Activated effector memory CD4-positive, alpha-beta T cell treated with Interleukin-2 at 50 U/mL for 16 hours (primary cell): ENCODE data around the gene TSC22D1.

Experiments used
- DNase-seq: peaks from one replicate; pipeline ENCODE4 v3.0.0-alpha.2; 2020

Gene TSC22D1

DNA sequence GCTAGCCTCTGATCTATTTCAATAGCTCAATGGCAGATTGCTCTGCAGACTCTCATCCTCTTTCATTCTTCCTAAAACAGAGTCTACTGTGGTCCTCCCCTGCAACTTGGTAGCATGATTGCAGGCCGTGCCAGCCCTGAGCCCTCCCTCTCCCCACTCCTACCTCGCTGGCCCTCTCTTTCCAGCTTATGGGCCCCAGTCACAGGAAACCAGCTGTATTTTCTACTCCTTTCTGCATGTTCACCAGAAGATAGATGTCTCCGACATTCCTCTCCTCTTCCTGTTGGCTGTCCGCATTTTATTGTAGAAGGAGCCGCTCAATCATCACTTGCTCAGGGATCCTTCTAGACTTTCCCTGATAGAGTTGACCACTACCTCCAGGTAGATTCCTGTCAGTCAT is 152.3 kb downstream of the TSC22D1 start:
- DNase-seq, result no peak

DNA sequence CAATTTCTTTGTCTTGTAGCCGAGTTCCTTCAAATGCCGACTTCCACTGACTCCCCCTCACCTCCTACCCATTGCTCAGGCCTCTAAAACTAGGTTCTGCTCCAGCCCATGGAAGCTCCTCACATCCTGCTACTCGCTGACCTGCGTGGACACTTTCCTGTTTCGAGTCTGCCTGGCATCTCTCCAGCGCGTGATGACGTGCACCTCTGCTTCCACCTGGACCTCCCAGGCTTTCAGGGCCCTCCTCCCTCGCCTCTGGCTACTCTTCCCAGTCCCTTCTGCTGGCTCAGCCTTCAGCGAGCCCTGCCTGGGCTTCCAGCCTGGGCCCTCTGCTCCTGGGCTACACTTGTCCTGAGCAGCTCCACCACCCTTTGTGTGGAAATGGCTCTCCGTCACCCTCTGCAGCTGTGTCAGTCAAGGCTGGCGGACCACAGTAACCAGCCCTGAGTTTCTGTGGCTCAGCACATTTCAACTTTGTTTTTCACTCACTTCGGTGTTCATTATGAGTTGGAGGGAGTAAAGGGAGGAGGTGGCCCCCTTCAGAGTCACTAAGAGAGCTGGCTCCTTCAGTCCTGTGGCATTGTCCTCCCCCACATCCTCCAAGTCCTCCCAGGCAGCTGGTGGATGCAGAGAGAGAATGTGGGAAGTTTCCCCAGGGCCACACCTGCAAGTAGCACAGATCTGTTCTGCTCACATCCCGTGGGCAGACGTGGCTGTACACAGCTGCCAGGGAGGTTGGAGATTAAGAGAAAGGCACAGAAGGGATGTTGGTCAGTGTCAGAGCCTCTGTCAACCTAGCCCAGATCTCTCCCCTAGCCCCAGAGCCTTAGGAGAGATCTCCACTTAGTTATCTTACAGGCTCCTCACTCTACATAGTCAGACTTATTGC is 153.1 kb downstream of the TSC22D1 start:
- no peak for DNase-seq

DNA sequence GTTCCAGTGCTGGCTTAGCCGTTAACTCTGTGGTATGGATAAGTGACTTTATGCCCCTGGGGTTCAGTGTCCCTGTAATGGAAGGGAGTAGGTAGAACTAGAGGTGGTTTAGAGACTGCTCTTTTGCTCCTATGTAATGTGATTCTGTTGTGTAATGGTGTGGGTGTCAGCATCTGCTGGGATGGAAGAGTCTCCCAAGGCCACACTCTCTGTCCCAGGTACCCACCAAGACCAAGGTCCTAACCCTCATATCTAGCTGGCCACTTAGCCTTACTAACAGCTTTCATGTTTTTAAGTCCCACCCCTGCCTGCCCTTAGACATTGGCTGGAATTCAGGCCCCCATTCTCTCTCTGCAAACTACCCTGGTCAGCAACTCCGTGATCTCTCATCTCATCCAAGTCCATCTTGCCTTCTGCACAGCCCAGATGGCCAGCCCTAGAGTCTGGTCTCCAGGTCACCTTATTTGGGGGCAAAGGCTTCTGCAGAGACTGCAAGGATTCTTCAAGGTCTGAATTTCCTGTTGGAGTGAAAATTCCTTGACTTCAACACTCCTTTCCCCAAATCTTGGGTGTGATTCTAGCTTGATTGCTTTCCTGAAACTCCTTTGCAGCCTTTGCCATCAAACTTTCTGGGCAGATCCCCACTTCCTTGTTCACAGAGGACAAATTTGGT is 154.1 kb downstream of the TSC22D1 start:
- DNase-seq, result no peak

- no peak for DNase-seq
These were observed 155.5 kb downstream of the TSC22D1 start for GRCh38 chr13:44420376-44421220.

DNA sequence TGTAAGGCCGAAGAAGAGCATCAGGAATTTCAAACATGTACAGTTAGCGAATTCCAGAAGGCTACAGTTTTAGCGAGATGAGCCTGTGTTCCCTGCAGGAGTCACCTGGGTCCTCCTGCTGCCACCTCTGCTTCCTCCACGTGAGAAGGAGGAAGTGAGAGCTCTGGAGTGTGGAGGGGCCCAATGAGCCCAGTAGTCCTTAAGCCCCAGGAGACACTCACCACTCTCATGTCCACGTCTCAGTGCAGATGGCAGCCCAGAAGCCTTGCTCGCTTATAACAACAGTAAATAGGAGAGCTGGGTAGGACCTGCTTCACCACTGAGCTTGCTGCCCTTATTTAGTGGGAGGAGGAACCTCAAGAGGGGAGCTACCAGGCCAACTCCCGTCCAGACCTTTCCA is 158.3 kb downstream of the TSC22D1 start:
- DNase-seq, result no peak

DNA sequence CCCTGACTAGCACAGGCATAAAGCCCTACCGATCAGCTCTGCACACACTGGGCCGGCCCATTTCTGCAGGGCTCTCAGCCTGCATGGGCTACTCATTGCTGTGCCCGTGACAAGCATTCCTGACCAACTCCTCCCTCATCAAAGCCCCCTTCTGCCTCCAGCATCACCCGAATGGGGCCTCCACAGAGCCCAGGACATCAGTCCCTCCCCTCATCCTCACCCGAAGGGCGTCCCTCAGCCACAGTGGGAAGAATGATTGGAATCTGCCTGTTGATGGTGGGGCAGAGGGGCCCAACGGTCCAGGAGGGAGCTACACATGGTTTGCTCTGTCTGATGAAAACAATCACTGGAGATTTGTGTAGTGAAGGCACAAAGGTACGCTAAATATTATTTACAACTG is 158.7 kb downstream of the TSC22D1 start:
- DNase-seq, result no peak

DNA sequence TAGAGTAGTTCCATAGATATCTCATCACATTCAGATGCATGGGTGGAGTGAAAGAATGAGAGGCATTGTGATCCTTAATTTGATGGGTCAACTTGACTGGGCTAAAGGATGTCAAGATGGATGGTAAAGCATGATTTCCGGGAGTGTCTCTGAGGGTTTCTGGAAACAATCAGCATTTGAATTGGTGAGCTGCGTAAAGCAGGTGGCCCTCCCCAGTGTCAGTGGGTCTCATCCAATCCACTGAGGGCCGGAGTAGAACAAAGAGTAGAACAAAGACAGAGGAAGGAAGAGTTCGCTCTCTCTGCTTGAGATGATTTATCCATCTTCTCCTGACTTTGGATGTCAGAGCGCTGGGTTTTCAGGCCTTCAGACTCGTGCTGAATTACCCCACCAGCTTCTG is 159.4 kb downstream of the TSC22D1 start:
- no peak for DNase-seq

DNA sequence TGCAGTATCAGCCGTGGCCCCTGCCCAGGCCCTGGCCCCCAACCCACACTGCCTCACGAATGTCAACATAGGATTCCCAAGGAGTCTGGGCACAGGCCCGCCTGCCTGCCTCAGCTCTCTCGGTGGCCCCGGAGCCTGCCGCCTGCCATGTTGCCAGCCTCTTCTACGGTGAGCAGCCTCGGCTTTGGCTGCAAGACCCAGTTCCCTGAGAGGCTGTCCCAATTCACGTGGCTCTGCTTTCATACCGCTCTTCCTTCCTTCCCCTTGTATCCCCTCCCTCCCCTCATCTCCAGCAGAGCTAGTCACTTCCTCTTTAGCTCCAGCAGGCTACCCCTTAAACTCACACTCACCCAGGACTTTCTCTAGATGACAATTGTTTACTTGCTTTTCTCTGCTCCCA is 159.8 kb downstream of the TSC22D1 start:
- no peak for DNase-seq

- DNase-seq, result no peak
These were observed 160.3 kb downstream of the TSC22D1 start for GRCh38 chr13:44415815-44416214.

GRCh38 chr13:44414716-44415115 is 161.4 kb downstream of the TSC22D1 start:
- DNase-seq, result no peak

GRCh38 chr13:44413095-44413494 is 163.0 kb downstream of the TSC22D1 start:
- no peak for DNase-seq

GRCh38 chr13:44412346-44412935 is 163.7 kb downstream of the TSC22D1 start:
- DNase-seq, result no peak

GRCh38 chr13:44411841-44412240 is 164.3 kb downstream of the TSC22D1 start:
- no peak for DNase-seq

DNA sequence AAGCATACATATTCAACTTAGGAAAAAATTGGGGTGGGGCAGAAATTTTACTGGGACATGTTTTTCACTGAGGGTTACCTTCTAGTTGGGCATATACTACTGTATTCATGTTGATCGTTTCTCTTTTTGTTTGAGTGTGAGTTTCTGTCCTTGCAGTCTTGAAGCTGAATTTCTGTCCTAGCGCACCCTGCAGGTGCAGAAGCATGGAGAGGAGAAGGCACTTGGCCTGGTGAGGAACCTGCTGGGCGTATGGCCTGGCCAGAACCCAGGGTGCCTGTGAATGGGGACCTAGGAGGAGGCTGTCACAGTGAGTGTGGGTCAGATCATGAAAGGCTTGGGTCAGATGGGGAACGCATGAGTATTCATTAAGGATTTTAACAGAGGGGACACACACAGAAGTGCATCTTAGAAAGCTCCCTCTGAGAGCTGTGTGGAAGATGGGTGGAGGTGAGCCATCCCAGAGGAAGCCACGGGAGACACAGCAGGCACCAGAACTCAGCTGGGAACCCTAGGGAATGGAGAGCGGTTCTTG is 165.7 kb downstream of the TSC22D1 start:
- DNase-seq, result no peak

- no peak for DNase-seq
These were observed 166.5 kb downstream of the TSC22D1 start for GRCh38 chr13:44409595-44409994.

- DNase-seq, result no peak
These were observed 168.2 kb downstream of the TSC22D1 start for GRCh38 chr13:44407891-44408290.

DNA sequence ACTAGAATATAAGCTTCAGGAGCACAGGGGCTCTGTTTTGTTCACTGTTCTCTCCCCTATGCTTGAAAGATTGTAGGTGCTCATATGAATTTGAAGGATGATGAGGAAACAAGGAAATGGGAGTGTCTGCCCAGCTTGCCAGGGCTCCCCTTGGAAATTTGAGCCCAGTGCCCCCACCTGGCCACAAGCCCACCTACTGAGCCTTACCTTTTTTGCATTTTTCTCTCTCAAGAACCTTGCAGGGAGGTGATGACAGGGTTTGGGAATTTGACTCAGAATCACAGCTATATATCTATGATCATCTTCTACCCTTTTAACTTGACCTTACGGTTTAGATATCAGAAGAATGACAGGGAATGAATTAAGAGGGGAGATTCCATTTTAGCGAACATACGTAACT is 168.8 kb downstream of the TSC22D1 start:
- no peak for DNase-seq

- DNase-seq, result no peak
These were observed 169.5 kb downstream of the TSC22D1 start for GRCh38 chr13:44406617-44407016.

DNA sequence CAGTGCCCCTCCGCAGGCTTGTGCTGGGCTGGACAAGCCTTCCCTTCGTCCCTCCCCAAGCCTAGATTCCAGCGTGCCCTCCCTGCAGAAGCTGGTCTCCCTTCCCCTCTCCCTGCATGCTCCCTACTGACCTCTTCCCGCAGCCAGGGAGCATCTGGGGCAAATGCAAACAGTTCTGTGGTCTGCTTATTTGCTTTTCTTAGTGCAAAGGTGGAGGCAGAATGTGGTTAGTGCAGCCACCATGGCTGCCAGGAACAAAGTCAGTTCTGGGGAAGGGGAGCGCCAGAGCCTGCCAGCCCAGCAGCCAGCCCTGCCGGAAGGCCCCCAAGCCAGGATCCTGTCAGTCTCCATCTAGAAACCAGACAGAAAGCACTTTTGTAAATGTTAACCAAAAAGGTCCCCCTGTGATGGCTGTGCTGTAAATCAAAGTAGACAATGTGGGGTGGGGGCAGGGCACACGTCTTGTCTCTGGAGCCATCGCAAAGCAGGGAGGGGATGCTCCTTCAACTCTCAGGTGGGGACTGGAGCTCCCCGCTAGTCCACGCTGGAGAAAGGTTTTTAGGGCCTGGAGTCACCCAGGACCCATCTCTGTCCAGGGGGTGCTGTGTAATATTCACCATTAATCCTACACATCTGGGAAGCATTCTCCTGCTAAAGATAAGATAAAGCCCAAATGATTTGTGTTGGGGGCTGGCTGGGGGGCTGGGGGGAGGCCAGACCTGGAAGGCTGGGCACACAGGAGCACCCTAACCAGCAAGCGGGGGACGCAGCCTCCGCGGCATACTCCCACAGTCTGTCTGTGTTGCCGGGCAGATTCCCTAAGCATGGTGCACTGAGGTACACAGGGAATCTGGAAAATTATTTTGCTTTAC is 171.6 kb downstream of the TSC22D1 start:
- DNase-seq, result no peak

GRCh38 chr13:44403461-44404056 is 172.6 kb downstream of the TSC22D1 start:
- no peak for DNase-seq

DNA sequence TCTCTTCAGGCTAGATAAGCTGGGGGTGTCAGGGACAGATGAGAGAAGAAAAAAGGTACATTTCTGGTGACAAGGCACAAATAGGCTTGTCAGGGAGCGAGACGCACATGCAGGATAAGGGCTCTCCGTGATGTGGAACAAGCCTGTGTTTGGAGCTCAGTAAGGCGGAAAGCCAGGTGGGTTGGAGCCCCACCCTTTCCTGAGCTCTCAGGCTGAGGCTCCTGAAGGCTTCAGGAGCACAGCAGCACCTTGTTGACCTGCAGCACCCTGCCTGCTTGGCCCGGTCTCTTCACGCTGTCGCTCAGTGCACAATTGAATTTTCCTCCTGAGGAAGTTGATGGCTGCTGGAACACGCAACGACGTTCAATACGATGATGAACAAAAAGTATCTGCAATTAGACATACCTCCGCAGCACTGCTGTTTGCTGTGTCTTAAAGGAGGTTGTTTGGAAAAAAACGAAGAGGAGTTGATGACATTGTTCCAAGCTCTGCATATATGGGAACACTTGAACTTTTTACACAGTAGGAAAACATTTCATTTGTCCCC is 173.2 kb downstream of the TSC22D1 start:
- no peak for DNase-seq
